Measurements from ENCODE around the gene DCUN1D1. TPM values are rescaled to one million over a fixed set of nuclear protein-coding genes. Genes with fewer than 3 reads are reported as not detected.

Gene DCUN1D1
- total and polyA plus RNA-seq, 2 experiments from 2014 or later: 29.5 to 53.5 TPM

- H3K36me3 ChIP-seq (ENCODE audit: insufficient read depth): peaks cover 9% of the 10 kb centered on the region
- H3K4me2 ChIP-seq: no peak overlapping the region
- ATAC-seq (no peak), DNase-seq (ENCODE audit: low spot score) (no peak)
- H3K27me3 Mint-ChIP-seq (ENCODE audit: insufficient read depth, low read depth, poor library complexity): no peaks in the 10 kb centered on the region
- no peaks in the 10 kb centered on the region for H4K20me1 ChIP-seq (replicated peaks; ENCODE audit: insufficient read depth)
- no peaks in the 10 kb centered on the region for H3K9me3 Mint-ChIP-seq
- TF ChIP-seq EZH2 (IDR thresholded peaks at IDR 0.05; ENCODE audit: low read depth, unreplicated experiment) (no peak), POLR2AphosphoS5 (IDR thresholded peaks at IDR 0.05; ENCODE audit: low read depth) (no peak)
- H3K4me1 ChIP-seq (ENCODE audit: insufficient read depth): peaks cover 7% of the 10 kb centered on the region
- no peak overlapping the region for H3K4me3 ChIP-seq
- no peaks in the 10 kb centered on the region; the same call in 2 of the 3 replicates for H3K4me1 Mint-ChIP-seq
- H2AFZ ChIP-seq: no peak overlapping the region
- no peaks in the 10 kb centered on the region for H3F3A ChIP-seq (replicated peaks; ENCODE audit: low read depth)
- no peaks in the 10 kb centered on the region for H3K79me2 ChIP-seq (replicated peaks; ENCODE audit: insufficient read depth)
- no peak overlapping the region for H3K4me3 Mint-ChIP-seq
- no peaks in the 10 kb centered on the region for H3K27me3 ChIP-seq (ENCODE audit: insufficient read depth)
- H3K27ac Mint-ChIP-seq: no peak overlapping the region
- no peaks in the 10 kb centered on the region for H3K9me2 ChIP-seq (ENCODE audit: insufficient read depth)
- H3K27ac ChIP-seq (ENCODE audit: low read depth): no peak overlapping the region
- H3K36me3 Mint-ChIP-seq (ENCODE audit: low read depth): peaks cover 41% of the 10 kb centered on the region
Measured at GRCh38 chr3:183018421-183019192, 38.3 kb upstream of the DCUN1D1 start.

DNA sequence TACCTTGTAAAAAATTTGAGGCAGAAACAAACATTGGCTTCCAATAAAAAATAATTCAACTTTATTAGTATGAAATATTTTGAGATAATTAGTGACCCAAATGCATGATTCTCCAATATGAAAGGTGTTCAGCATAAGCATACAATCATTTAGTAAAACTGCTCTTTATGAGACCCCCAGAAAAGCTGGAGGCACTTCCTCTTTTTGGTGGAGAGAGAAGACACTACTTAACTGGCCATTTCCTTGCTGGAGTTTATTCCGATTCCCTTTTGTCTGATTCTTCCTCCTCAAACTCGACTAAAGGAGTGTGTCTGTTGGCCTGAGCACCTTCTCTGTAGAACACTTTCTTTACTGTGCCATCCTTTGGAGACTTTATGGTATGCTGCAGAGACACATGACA, 34.8 kb upstream of the DCUN1D1 start:
- Mint-ChIP-seq H3K4me3 (no peak overlapping the region), H3K36me3 (ENCODE audit: low read depth) (peaks cover 36% of the 10 kb centered on the region), H3K4me1 (peaks cover 7% of the 10 kb centered on the region), H3K27ac (no peak overlapping the region), H3K9me3 (no peaks in the 10 kb centered on the region), H3K27me3 (ENCODE audit: insufficient read depth, low read depth, poor library complexity) (no peaks in the 10 kb centered on the region)
- no peak overlapping the region for H3K4me2 ChIP-seq
- peaks cover 15% of the 10 kb centered on the region for H3K4me1 ChIP-seq (ENCODE audit: insufficient read depth)
- no peaks in the 10 kb centered on the region for H3K27me3 ChIP-seq (ENCODE audit: insufficient read depth)
- H3K79me2 ChIP-seq (replicated peaks; ENCODE audit: insufficient read depth): no peaks in the 10 kb centered on the region
- no peak overlapping the region for H3K27ac ChIP-seq (ENCODE audit: low read depth)
- H3F3A ChIP-seq (replicated peaks; ENCODE audit: low read depth): no peaks in the 10 kb centered on the region
- H2AFZ ChIP-seq: no peak overlapping the region
- no peak overlapping the region for H3K4me3 ChIP-seq
- no peaks in the 10 kb centered on the region for H3K9me2 ChIP-seq (ENCODE audit: insufficient read depth)
- ATAC-seq (no peak), DNase-seq (ENCODE audit: low spot score) (no peak)
- H3K36me3 ChIP-seq (ENCODE audit: insufficient read depth): peaks cover 9% of the 10 kb centered on the region; the same call in 1 of the 2 replicates
- H4K20me1 ChIP-seq (replicated peaks; ENCODE audit: insufficient read depth): no peaks in the 10 kb centered on the region
- TF ChIP-seq CREB1 (CRISPR knock-in tag; IDR thresholded peaks at IDR 0.05; ENCODE audit: low read depth): no peak
- no peak for TF ChIP-seq EZH2phosphoT487 (IDR thresholded peaks at IDR 0.05; ENCODE audit: unreplicated experiment)
- no peak for TF ChIP-seq ZNF331 (CRISPR knock-in tag; IDR thresholded peaks at IDR 0.05; ENCODE audit: low read depth)
- TF ChIP-seq STAT1 (IDR thresholded peaks at IDR 0.05; ENCODE audit: unreplicated experiment): no peak
- TF ChIP-seq, protein P1, sequence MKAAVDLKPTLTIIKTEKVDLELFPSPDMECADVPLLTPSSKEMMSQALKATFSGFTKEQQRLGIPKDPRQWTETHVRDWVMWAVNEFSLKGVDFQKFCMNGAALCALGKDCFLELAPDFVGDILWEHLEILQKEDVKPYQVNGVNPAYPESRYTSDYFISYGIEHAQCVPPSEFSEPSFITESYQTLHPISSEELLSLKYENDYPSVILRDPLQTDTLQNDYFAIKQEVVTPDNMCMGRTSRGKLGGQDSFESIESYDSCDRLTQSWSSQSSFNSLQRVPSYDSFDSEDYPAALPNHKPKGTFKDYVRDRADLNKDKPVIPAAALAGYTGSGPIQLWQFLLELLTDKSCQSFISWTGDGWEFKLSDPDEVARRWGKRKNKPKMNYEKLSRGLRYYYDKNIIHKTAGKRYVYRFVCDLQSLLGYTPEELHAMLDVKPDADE (IDR thresholded peaks at IDR 0.05): no peak
- TF ChIP-seq NANOG (IDR thresholded peaks at IDR 0.05; ENCODE audit: borderline replicate concordance): no peak
- TF ChIP-seq, protein P2, sequence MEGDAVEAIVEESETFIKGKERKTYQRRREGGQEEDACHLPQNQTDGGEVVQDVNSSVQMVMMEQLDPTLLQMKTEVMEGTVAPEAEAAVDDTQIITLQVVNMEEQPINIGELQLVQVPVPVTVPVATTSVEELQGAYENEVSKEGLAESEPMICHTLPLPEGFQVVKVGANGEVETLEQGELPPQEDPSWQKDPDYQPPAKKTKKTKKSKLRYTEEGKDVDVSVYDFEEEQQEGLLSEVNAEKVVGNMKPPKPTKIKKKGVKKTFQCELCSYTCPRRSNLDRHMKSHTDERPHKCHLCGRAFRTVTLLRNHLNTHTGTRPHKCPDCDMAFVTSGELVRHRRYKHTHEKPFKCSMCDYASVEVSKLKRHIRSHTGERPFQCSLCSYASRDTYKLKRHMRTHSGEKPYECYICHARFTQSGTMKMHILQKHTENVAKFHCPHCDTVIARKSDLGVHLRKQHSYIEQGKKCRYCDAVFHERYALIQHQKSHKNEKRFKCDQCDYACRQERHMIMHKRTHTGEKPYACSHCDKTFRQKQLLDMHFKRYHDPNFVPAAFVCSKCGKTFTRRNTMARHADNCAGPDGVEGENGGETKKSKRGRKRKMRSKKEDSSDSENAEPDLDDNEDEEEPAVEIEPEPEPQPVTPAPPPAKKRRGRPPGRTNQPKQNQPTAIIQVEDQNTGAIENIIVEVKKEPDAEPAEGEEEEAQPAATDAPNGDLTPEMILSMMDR (conservative IDR thresholded peaks at IDR 0.05; ENCODE audit: low read depth in 2 of 2): no peak
- TF ChIP-seq, protein P3, sequence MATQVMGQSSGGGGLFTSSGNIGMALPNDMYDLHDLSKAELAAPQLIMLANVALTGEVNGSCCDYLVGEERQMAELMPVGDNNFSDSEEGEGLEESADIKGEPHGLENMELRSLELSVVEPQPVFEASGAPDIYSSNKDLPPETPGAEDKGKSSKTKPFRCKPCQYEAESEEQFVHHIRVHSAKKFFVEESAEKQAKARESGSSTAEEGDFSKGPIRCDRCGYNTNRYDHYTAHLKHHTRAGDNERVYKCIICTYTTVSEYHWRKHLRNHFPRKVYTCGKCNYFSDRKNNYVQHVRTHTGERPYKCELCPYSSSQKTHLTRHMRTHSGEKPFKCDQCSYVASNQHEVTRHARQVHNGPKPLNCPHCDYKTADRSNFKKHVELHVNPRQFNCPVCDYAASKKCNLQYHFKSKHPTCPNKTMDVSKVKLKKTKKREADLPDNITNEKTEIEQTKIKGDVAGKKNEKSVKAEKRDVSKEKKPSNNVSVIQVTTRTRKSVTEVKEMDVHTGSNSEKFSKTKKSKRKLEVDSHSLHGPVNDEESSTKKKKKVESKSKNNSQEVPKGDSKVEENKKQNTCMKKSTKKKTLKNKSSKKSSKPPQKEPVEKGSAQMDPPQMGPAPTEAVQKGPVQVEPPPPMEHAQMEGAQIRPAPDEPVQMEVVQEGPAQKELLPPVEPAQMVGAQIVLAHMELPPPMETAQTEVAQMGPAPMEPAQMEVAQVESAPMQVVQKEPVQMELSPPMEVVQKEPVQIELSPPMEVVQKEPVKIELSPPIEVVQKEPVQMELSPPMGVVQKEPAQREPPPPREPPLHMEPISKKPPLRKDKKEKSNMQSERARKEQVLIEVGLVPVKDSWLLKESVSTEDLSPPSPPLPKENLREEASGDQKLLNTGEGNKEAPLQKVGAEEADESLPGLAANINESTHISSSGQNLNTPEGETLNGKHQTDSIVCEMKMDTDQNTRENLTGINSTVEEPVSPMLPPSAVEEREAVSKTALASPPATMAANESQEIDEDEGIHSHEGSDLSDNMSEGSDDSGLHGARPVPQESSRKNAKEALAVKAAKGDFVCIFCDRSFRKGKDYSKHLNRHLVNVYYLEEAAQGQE (IDR thresholded peaks at IDR 0.05; ENCODE audit: unreplicated experiment): no peak
- no peak for TF ChIP-seq JUNB (IDR thresholded peaks at IDR 0.05; ENCODE audit: unreplicated experiment)
